Measurements from ENCODE around the gene CYP4F22.
"Not testable (repeated sequence)": the region's sequence is repeated elsewhere in the genome, so short reads cannot be mapped to it uniquely, and the experiment has no call there.

Gene CYP4F22

DNA sequence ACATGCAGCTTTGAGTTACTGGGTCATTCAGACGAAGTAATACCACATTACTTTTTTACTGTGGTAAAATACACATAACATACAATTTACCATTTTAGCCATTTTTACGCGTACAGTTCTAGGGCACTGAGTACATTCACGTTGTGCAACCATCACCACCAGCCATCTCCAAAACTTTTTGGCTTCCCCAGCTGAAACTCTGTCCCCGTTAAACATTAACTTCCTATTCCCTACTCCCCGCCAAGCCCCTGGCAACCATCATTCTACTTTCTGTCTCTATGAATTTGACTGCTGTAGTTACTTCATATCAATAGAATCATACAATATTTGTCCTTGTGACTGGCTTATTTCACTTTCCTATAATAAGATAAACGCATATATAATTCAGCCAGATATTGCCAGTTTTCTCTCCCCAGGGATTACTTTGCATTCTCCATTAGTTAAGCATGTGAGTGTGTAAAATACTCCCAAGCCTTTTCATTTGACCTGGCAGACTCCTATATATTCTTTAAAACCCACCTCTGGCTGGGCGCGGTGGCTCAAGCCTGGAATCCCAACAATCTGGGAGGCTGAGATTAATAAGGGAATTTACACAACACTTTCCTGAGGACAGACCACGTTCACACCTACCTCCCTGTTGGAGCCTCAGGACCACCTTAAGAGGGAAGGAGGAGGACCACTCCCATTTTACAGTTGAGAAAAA is 10.0 kb upstream of the CYP4F22 start:
- Histone ChIP-seq H3K9me3 (ENCODE audit: control insufficient read depth, low read length) (peaks cover 42% of the 10 kb centered on the region), H3K36me3 (ENCODE audit: control insufficient read depth, insufficient read depth, low read length) (no peaks in the 10 kb centered on the region), H3K4me1 (ENCODE audit: control insufficient read depth, insufficient read depth, low read length, poor library complexity, severe bottlenecking) (no peaks in the 10 kb centered on the region), H3K4me3 (ENCODE audit: extremely low read depth, insufficient read depth, low read length, poor library complexity, severe bottlenecking) (no peak overlapping the region), H3K27ac (ENCODE audit: low read depth, low read length, severe bottlenecking) (no peak overlapping the region)
- WGBS, 2 experiments (ENCODE audit: insufficient coverage in 2 of 2), result 69 to 71% methylated on average over 6 of the region's 10 CpGs

DNA sequence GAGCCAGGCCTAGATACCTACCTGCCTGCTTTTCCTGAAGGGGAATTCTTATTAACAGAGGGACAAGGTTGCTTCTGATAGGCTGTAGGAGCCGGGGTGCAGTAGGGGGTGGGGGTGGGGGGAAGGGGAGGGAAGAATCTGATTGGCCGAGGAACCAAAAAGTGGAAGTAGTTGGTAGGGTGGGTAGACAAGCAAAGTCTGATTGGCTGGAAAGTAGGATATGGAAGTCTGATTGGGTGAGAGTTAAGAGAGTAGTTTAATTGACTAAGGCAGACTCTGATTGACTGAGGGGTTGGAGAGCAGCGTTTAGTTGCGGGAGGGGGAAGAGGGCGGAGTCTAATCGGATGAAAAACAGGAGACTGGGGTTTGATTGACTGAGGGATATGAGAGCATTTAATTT is 9.4 kb upstream of the CYP4F22 start:
- Histone ChIP-seq H3K4me1 (ENCODE audit: control insufficient read depth, insufficient read depth, low read length, poor library complexity, severe bottlenecking) (no peaks in the 10 kb centered on the region), H3K36me3 (ENCODE audit: control insufficient read depth, insufficient read depth, low read length) (no peaks in the 10 kb centered on the region), H3K4me3 (ENCODE audit: extremely low read depth, insufficient read depth, low read length, poor library complexity, severe bottlenecking) (no peak overlapping the region), H3K27ac (ENCODE audit: low read depth, low read length, severe bottlenecking) (no peak overlapping the region), H3K9me3 (ENCODE audit: control insufficient read depth, low read length) (peaks cover 42% of the 10 kb centered on the region)
- WGBS, 2 experiments (ENCODE audit: insufficient coverage in 2 of 2), result 84 to 100% methylated on average over 1 to 5 of the region's 6 CpGs

DNA sequence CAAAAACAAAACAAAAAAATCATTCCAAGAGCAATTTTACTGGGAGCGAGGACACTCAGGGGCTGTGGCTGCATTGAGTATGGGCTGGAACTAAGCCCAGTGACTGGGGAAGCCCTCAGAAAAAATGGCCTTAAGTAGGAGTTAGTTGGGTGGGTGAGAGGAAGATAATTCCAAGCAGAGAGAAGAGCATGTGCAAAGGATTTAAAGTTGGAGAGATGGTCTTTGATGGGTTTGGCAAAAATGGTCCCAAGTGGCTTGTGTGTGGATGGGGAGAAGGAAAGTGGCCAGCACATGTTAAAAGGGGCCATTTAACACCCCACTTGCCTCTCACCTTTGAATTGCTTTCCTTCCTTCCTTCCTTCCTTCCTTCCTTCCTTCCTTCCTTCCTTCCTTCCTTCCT is 6.7 kb upstream of the CYP4F22 start:
- H3K4me3 ChIP-seq (ENCODE audit: extremely low read depth, insufficient read depth, low read length, poor library complexity, severe bottlenecking), result no peak overlapping the region

DNA sequence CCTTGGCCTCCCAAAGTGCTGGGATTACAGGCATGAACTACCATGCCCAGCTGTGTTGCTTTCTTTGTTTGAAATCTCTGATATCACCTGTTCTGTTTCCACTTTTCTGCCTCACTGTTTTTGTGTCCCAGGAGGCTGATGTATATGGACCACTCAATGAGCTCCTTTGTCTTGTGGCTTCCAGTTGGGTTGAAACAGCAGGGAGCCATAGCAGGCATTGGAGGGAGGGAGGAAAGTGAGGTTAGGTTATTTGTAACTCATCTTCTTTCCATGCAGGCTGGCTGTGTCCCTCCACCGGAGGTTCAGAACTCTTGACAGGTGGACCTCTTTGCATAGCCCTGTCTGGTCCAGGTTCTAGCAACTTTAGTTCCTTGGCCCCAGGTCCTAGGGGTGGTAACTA is 6.1 kb upstream of the CYP4F22 start:
- H3K36me3 ChIP-seq (ENCODE audit: control insufficient read depth, insufficient read depth, low read length), result no peaks in the 10 kb centered on the region
- H3K9me3 ChIP-seq (ENCODE audit: control insufficient read depth, low read length), result peaks cover 39% of the 10 kb centered on the region
- no peak overlapping the region for H3K27ac ChIP-seq (ENCODE audit: low read depth, low read length, severe bottlenecking)
- 88 to 89% methylated on average over 1 of the region's 1 CpG for WGBS, 2 experiments (ENCODE audit: insufficient coverage in 2 of 2)
- H3K4me3 ChIP-seq (ENCODE audit: extremely low read depth, insufficient read depth, low read length, poor library complexity, severe bottlenecking), result no peak overlapping the region
- H3K4me1 ChIP-seq (ENCODE audit: control insufficient read depth, insufficient read depth, low read length, poor library complexity, severe bottlenecking), result no peaks in the 10 kb centered on the region

More for the DNA sequence above, 6.7 kb upstream of the CYP4F22 start:
- H3K9me3 ChIP-seq (ENCODE audit: control insufficient read depth, low read length), result peaks cover 43% of the 10 kb centered on the region
- WGBS, 2 experiments (ENCODE audit: insufficient coverage in 2 of 2), result 86% methylated on average over 1 of the region's 1 CpG; no CpG with 5 or more reads in 1 of the 2 experiments
- H3K27ac ChIP-seq (ENCODE audit: low read depth, low read length, severe bottlenecking), result no peak overlapping the region
- no peaks in the 10 kb centered on the region for H3K36me3 ChIP-seq (ENCODE audit: control insufficient read depth, insufficient read depth, low read length)
- H3K4me1 ChIP-seq (ENCODE audit: control insufficient read depth, insufficient read depth, low read length, poor library complexity, severe bottlenecking), result no peaks in the 10 kb centered on the region

GRCh38 chr19:15506074-15506571 is 2.2 kb upstream of the CYP4F22 start:
- 47 to 64% methylated on average over 2 to 4 of the region's 5 CpGs for WGBS, 2 experiments (ENCODE audit: insufficient coverage in 2 of 2)
- Histone ChIP-seq H3K4me3 (ENCODE audit: extremely low read depth, insufficient read depth, low read length, poor library complexity, severe bottlenecking) (no peak overlapping the region), H3K9me3 (ENCODE audit: control insufficient read depth, low read length) (peaks cover 43% of the 10 kb centered on the region), H3K36me3 (ENCODE audit: control insufficient read depth, insufficient read depth, low read length) (no peaks in the 10 kb centered on the region), H3K4me1 (ENCODE audit: control insufficient read depth, insufficient read depth, low read length, poor library complexity, severe bottlenecking) (no peaks in the 10 kb centered on the region), H3K27ac (ENCODE audit: low read depth, low read length, severe bottlenecking) (no peak overlapping the region)

DNA sequence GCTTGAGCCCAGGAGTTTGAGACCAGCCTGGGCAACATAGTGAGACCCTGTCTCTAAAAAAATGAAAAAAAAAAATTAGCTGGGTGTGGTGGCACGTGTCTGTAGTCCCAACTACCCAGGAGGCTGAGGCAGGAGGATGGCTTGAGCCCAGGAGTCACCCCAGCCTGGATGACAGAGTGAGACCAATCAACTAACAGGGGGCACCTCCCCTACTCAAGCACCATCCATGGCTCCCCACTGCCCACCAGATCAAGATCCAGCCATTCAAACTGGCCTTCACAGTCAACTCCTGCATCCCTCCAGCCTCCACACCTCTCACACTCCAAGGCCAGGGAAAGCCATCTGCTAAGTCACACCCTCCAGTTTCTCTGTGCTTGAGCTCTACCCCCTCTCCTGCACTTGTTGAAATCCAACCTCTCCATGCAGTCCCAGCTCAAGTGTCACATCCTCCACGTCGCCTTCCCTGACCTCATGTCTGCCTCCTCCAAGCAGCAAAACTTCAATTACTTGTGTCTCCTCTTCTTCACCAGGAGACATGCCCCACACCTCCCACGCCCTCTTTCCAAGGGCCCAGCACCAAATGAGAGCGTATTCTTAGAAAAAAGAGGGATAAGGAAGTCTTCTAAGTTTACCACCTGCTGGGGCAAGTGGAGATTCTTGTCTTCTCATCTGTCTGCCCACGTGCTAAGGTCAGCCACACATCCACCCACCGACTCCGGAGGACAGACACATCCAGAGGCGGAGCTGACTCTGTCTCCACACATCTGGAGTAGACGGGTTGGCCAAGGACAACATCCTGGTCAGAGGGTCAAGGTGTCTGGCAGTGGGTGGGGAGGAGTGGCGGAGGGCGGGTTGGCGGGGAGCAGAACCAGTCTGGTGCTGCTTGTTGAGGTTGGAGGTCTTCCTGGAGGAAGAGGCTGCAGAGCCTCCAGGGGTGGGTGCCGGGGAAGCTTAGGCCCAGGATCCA is 974 bp upstream of the CYP4F22 start:
- Histone ChIP-seq H3K9me3 (ENCODE audit: control insufficient read depth, low read length) (peaks cover 48% of the 10 kb centered on the region), H3K27ac (ENCODE audit: low read depth, low read length, severe bottlenecking) (no peak overlapping the region), H3K36me3 (ENCODE audit: control insufficient read depth, insufficient read depth, low read length) (no peaks in the 10 kb centered on the region), H3K4me3 (ENCODE audit: extremely low read depth, insufficient read depth, low read length, poor library complexity, severe bottlenecking) (no peak overlapping the region), H3K4me1 (ENCODE audit: control insufficient read depth, insufficient read depth, low read length, poor library complexity, severe bottlenecking) (no peaks in the 10 kb centered on the region)
- WGBS, 2 experiments (ENCODE audit: insufficient coverage in 2 of 2), result 71 to 77% methylated on average over 6 to 8 of the region's 14 CpGs

- no peaks in the 10 kb centered on the region for H3K36me3 ChIP-seq (ENCODE audit: control insufficient read depth, insufficient read depth, low read length)
- WGBS, 2 experiments (ENCODE audit: insufficient coverage in 2 of 2), result 87 to 89% methylated on average over 15 to 17 of the region's 19 CpGs
- no peaks in the 10 kb centered on the region for H3K4me1 ChIP-seq (ENCODE audit: control insufficient read depth, insufficient read depth, low read length, poor library complexity, severe bottlenecking)
- peaks cover 45% of the 10 kb centered on the region for H3K9me3 ChIP-seq (ENCODE audit: control insufficient read depth, low read length)
- H3K4me3 ChIP-seq (ENCODE audit: extremely low read depth, insufficient read depth, low read length, poor library complexity, severe bottlenecking), result no peak overlapping the region
- no peak overlapping the region for H3K27ac ChIP-seq (ENCODE audit: low read depth, low read length, severe bottlenecking)
These were observed 3.5 kb downstream of the CYP4F22 start for GRCh38 chr19:15511671-15512424.

- H3K4me1 ChIP-seq (ENCODE audit: control insufficient read depth, insufficient read depth, low read length, poor library complexity, severe bottlenecking); H3K36me3 ChIP-seq (ENCODE audit: control insufficient read depth, insufficient read depth, low read length): not testable (repeated sequence)
- WGBS, 2 experiments (ENCODE audit: insufficient coverage in 2 of 2), result 88 to 90% methylated on average over 7 of the region's 9 CpGs
These were observed 6.9 kb downstream of the CYP4F22 start for GRCh38 chr19:15515227-15515625.

DNA sequence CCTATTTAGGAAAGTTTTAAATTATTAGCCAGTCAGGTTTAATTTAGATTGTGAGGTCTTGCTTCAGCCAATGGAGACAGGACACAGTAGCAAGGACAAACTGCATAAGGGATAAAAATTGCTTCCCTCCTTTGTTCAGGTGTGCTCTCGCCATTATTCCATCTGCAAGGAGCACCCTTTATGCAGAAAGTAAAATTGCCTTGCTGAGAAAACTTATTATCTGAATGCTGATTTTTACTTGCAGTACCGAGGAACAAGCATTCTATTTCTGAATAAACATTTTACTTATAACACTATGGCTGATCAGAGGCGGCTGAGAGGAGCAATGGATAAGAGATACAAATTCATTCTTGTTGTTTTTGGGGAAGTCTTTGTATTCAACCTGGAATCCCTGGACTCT is 8.0 kb downstream of the CYP4F22 start:
- WGBS, 2 experiments (ENCODE audit: insufficient coverage in 2 of 2), result 20% methylated on average over 1 of the region's 3 CpGs; no CpG with 5 or more reads in 1 of the 2 experiments
- Histone ChIP-seq H3K4me3 (ENCODE audit: extremely low read depth, insufficient read depth, low read length, poor library complexity, severe bottlenecking) (no peak overlapping the region), H3K36me3 (ENCODE audit: control insufficient read depth, insufficient read depth, low read length) (no peaks in the 10 kb centered on the region), H3K27ac (ENCODE audit: low read depth, low read length, severe bottlenecking) (no peak overlapping the region), H3K9me3 (ENCODE audit: control insufficient read depth, low read length) (peaks cover 44% of the 10 kb centered on the region), H3K4me1 (ENCODE audit: control insufficient read depth, insufficient read depth, low read length, poor library complexity, severe bottlenecking) (no peaks in the 10 kb centered on the region)

More at GRCh38 chr19:15515227-15515625, 6.9 kb downstream of the CYP4F22 start:
- peaks cover 44% of the 10 kb centered on the region for H3K9me3 ChIP-seq (ENCODE audit: control insufficient read depth, low read length)
- not testable (repeated sequence) for H3K27ac ChIP-seq (ENCODE audit: low read depth, low read length, severe bottlenecking); H3K4me3 ChIP-seq (ENCODE audit: extremely low read depth, insufficient read depth, low read length, poor library complexity, severe bottlenecking)

- H3K36me3 ChIP-seq (ENCODE audit: control insufficient read depth, insufficient read depth, low read length), result no peaks in the 10 kb centered on the region
- H3K4me3 ChIP-seq (ENCODE audit: extremely low read depth, insufficient read depth, low read length, poor library complexity, severe bottlenecking), result no peak overlapping the region
- no peak overlapping the region for H3K27ac ChIP-seq (ENCODE audit: low read depth, low read length, severe bottlenecking)
- H3K4me1 ChIP-seq (ENCODE audit: control insufficient read depth, insufficient read depth, low read length, poor library complexity, severe bottlenecking), result no peaks in the 10 kb centered on the region
- peaks cover 48% of the 10 kb centered on the region for H3K9me3 ChIP-seq (ENCODE audit: control insufficient read depth, low read length)
- 57 to 62% methylated on average over 1 of the region's 1 CpG for WGBS, 2 experiments (ENCODE audit: insufficient coverage in 2 of 2)
These were observed 9.5 kb downstream of the CYP4F22 start for GRCh38 chr19:15517778-15518177.

All from mesodermal cell (in vitro differentiated cells).